ENCODE measurements around the gene RNF212.

The RNF212 gene

GRCh38 chr4:1023895-1024740, 89.2 kb downstream of the RNF212 start:
- no peak for DNase-seq (ENCODE audit: extremely low read depth, low read depth)
- TF ChIP-seq CTCF (IDR thresholded peaks at IDR 0.05; ENCODE audit: low read depth, low read length): no peak

DNA sequence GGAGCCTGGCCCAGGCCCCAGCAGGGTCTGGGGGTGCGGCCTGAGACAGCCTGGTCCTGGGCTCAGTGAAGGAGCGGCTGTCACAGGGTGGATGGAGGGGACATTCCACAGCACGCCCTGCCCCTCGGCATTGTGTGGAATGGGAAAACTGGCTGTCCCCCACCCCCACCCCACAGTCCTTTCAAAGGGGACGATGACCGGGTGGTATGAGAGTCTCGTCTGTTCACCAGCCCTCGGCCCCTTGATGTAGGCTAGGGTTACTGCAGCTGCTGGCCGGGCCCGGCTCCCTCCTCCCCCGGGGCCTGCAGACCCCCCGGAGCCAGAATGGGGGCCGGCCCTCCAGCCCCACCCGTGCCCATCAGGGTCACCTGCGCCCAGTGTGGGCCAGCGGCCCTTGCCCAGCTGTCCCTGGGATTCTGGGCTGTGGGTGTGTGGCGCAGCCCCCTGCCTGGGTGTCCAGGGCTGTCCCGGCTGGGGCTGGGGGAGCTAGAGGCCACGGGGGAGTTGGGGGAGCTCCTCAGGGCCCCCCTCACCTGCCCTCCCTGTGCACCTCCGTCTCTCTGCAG, 90.2 kb downstream of the RNF212 start:
- no peak for DNase-seq (ENCODE audit: extremely low read depth, low read depth)
- no peak for TF ChIP-seq CTCF (IDR thresholded peaks at IDR 0.05; ENCODE audit: low read depth, low read length)

DNA sequence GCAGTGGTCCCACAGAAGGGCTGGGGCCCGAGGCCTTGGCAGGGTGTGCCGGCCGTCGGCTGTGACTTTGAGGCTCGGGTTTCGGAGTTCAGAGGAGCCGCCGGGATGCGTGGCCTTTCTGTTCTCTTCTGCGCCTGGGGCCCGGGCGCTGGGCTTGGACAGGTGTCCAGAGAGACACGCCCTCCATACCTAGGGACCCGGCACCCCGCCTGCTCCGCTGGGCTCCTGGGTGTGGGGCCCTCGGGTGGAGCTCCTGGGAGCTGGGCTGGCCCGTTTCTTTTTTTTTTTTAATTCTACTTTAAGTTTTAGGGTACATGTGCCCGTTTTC, 90.7 kb downstream of the RNF212 start:
- no peak for TF ChIP-seq CTCF (IDR thresholded peaks at IDR 0.05; ENCODE audit: low read depth, low read length)
- DNase-seq (ENCODE audit: extremely low read depth, low read depth): no peak

DNA sequence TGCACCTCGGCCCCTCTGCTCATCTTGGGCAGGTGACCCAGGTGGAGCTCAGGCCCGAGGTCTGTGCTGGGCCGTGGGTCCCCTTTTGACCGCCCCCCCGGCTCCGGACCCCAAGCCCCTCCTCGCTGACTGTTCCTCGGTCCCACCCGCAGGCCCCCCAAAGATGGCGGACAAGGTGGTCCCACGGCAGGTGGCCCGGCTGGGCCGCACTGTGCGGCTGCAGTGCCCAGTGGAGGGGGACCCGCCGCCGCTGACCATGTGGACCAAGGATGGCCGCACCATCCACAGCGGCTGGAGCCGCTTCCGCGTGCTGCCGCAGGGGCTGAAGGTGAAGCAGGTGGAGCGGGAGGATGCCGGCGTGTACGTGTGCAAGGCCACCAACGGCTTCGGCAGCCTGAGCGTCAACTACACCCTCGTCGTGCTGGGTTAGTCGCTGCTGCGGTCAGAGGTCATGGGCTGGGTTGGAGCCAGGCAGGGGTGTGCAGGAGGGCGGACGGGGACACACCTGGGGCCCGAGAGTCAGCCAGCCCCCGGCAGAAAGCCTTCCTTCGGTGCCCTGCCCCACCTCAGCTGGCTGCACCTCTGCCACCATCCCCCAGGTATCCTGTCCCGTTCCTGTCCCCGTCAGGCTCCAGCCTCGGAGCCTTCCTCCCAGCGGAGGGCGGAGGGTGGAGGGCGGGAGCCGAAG, 91.2 kb downstream of the RNF212 start:
- no peak for TF ChIP-seq CTCF (IDR thresholded peaks at IDR 0.05; ENCODE audit: low read depth, low read length)
- DNase-seq (ENCODE audit: extremely low read depth, low read depth): no peak

Data from AG09319 (cell line).